ENCODE measurements around the gene WWC1.

DNA sequence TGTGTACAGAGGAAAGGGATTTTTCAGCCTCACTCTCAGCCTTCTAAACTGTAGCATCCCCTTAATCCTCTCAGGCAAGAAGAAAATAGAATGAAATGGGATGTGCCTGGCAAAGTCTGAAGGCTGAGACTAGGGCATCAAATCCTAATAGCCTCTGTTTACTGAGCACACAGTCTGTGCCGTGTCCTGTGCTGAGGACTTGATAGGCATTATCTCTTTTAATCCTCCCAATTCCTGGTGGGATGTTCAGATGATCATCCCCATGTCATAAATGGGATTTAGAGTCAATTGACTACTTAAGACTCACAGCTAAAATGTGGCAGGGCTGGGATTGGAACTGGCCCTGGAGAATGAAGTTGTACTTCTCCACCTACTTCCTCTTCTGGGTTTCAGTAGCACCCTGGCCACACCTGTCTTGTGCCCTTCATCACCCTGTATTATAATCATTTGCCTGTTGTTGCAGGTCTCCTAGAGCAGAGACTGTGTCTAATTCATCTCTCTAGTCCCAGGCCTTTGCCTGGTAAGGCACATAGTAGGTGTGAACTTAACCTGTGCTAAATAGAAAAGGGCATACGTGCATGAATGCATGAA lies 81.0 kb downstream of the WWC1 start:
- TF ChIP-seq EZH2phosphoT487 (IDR thresholded peaks at IDR 0.05; ENCODE audit: low read depth, severe bottlenecking, unreplicated experiment) (no peak), EZH2 (IDR thresholded peaks at IDR 0.05; ENCODE audit: borderline replicate concordance) (no peak)
- TF ChIP-seq, protein P1, sequence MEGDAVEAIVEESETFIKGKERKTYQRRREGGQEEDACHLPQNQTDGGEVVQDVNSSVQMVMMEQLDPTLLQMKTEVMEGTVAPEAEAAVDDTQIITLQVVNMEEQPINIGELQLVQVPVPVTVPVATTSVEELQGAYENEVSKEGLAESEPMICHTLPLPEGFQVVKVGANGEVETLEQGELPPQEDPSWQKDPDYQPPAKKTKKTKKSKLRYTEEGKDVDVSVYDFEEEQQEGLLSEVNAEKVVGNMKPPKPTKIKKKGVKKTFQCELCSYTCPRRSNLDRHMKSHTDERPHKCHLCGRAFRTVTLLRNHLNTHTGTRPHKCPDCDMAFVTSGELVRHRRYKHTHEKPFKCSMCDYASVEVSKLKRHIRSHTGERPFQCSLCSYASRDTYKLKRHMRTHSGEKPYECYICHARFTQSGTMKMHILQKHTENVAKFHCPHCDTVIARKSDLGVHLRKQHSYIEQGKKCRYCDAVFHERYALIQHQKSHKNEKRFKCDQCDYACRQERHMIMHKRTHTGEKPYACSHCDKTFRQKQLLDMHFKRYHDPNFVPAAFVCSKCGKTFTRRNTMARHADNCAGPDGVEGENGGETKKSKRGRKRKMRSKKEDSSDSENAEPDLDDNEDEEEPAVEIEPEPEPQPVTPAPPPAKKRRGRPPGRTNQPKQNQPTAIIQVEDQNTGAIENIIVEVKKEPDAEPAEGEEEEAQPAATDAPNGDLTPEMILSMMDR (IDR thresholded peaks at IDR 0.05; ENCODE audit: poor library complexity), result no peak
